Mucosa of stomach (tissue), 1 donor: Measurements from ENCODE around the gene PIAS4.

Experiments
- H3K27me3 ChIP-seq: one replicate; pipeline ENCODE4 v1.7.0; 2013; ENCODE audit warnings: mild to moderate bottlenecking, low read length; ENCODE audit not compliant: control insufficient read depth, insufficient read depth
- H3K36me3 ChIP-seq: one replicate; pipeline ENCODE4 v1.7.0; 2013; ENCODE audit warnings: low read length; ENCODE audit not compliant: control insufficient read depth, insufficient read depth
- H3K4me1 ChIP-seq: one replicate; pipeline ENCODE4 v1.7.0; 2013; ENCODE audit warnings: mild to moderate bottlenecking, low read length; ENCODE audit not compliant: control insufficient read depth, insufficient read depth
- H3K4me3 ChIP-seq: one replicate; pipeline ENCODE4 v1.7.0; 2013; ENCODE audit warnings: low read length
- H3K9ac ChIP-seq: one replicate; pipeline ENCODE4 v1.7.0; 2013; ENCODE audit warnings: mild to moderate bottlenecking, low read length, moderate library complexity
- H3K9me3 ChIP-seq: one replicate; pipeline ENCODE4 v1.7.0; 2013; ENCODE audit warnings: mild to moderate bottlenecking, low read length, moderate library complexity; ENCODE audit not compliant: control insufficient read depth
- donor health status: Pancreatic carcinoma.

PIAS4 gene

GRCh38 chr19:4035582-4035981 lies 28.0 kb downstream of the PIAS4 start:
- no peaks in the 10 kb centered on the region for H3K4me1 ChIP-seq
- H3K27me3 ChIP-seq = no peaks in the 10 kb centered on the region
- H3K9ac ChIP-seq = no peak overlapping the region
- H3K36me3 ChIP-seq = peaks cover 6% of the 10 kb centered on the region
- no peak overlapping the region for H3K4me3 ChIP-seq
- H3K9me3 ChIP-seq = no peaks in the 10 kb centered on the region

- Histone ChIP-seq H3K36me3 (peaks cover 6% of the 10 kb centered on the region), H3K9me3 (no peaks in the 10 kb centered on the region), H3K9ac (no peak overlapping the region), H3K27me3 (no peaks in the 10 kb centered on the region), H3K4me3 (no peak overlapping the region), H3K4me1 (no peaks in the 10 kb centered on the region)
These were observed 29.2 kb downstream of the PIAS4 start for GRCh38 chr19:4036576-4037300.

GRCh38 chr19:4037301-4037949 lies 29.9 kb downstream of the PIAS4 start:
- no peaks in the 10 kb centered on the region for H3K27me3 ChIP-seq
- no peak overlapping the region for H3K9ac ChIP-seq
- H3K9me3 ChIP-seq = no peaks in the 10 kb centered on the region
- no peak overlapping the region for H3K4me3 ChIP-seq
- peaks cover 6% of the 10 kb centered on the region for H3K36me3 ChIP-seq
- H3K4me1 ChIP-seq = peaks cover 4% of the 10 kb centered on the region

- H3K36me3 ChIP-seq = peaks cover 6% of the 10 kb centered on the region
- no peak overlapping the region for H3K4me3 ChIP-seq
- no peaks in the 10 kb centered on the region for H3K27me3 ChIP-seq
- no peaks in the 10 kb centered on the region for H3K9me3 ChIP-seq
- no peak overlapping the region for H3K9ac ChIP-seq
- peaks cover 10% of the 10 kb centered on the region for H3K4me1 ChIP-seq
These were observed 30.5 kb downstream of the PIAS4 start for GRCh38 chr19:4038057-4038456.

- peaks cover 6% of the 10 kb centered on the region for H3K36me3 ChIP-seq
- H3K4me3 ChIP-seq = no peak overlapping the region
- H3K4me1 ChIP-seq = peaks cover 14% of the 10 kb centered on the region
- no peaks in the 10 kb centered on the region for H3K27me3 ChIP-seq
- H3K9ac ChIP-seq = no peak overlapping the region
- no peaks in the 10 kb centered on the region for H3K9me3 ChIP-seq
These were observed 31.3 kb downstream of the PIAS4 start for GRCh38 chr19:4038661-4039423.

GRCh38 chr19:4042064-4042730 lies 34.7 kb downstream of the PIAS4 start:
- Histone ChIP-seq H3K9ac (no peak overlapping the region), H3K9me3 (no peaks in the 10 kb centered on the region), H3K27me3 (no peaks in the 10 kb centered on the region), H3K36me3 (no peaks in the 10 kb centered on the region), H3K4me1 (peaks cover 26% of the 10 kb centered on the region), H3K4me3 (no peak overlapping the region)

- H3K9me3 ChIP-seq = no peaks in the 10 kb centered on the region
- no peaks in the 10 kb centered on the region for H3K36me3 ChIP-seq
- H3K4me1 ChIP-seq = peaks cover 26% of the 10 kb centered on the region
- H3K27me3 ChIP-seq = no peaks in the 10 kb centered on the region
- H3K9ac ChIP-seq = no peak overlapping the region
- H3K4me3 ChIP-seq = no peak overlapping the region
These were observed 35.2 kb downstream of the PIAS4 start for GRCh38 chr19:4042731-4043082.

GRCh38 chr19:4043401-4043800 lies 35.9 kb downstream of the PIAS4 start:
- H3K4me3 ChIP-seq = no peak overlapping the region
- H3K27me3 ChIP-seq = no peaks in the 10 kb centered on the region
- no peaks in the 10 kb centered on the region for H3K9me3 ChIP-seq
- H3K36me3 ChIP-seq = no peaks in the 10 kb centered on the region
- H3K9ac ChIP-seq = no peak overlapping the region
- H3K4me1 ChIP-seq = peaks cover 29% of the 10 kb centered on the region

GRCh38 chr19:4043966-4044715 lies 36.6 kb downstream of the PIAS4 start:
- H3K36me3 ChIP-seq = no peaks in the 10 kb centered on the region
- H3K4me1 ChIP-seq = peaks cover 34% of the 10 kb centered on the region
- H3K9ac ChIP-seq = peak overlapping the region; percentile 45
- no peaks in the 10 kb centered on the region for H3K9me3 ChIP-seq
- no peaks in the 10 kb centered on the region for H3K27me3 ChIP-seq
- H3K4me3 ChIP-seq = no peak overlapping the region

GRCh38 chr19:4044990-4045465 lies 37.5 kb downstream of the PIAS4 start:
- H3K4me1 ChIP-seq = peaks cover 43% of the 10 kb centered on the region
- H3K4me3 ChIP-seq = no peak overlapping the region
- no peaks in the 10 kb centered on the region for H3K36me3 ChIP-seq

GRCh38 chr19:4045597-4046361 lies 38.2 kb downstream of the PIAS4 start:
- Histone ChIP-seq H3K9ac (no peak overlapping the region), H3K4me3 (no peak overlapping the region), H3K4me1 (peaks cover 48% of the 10 kb centered on the region), H3K9me3 (no peaks in the 10 kb centered on the region), H3K27me3 (no peaks in the 10 kb centered on the region), H3K36me3 (no peaks in the 10 kb centered on the region)

More at GRCh38 chr19:4044990-4045465, 37.5 kb downstream of the PIAS4 start:
- Histone ChIP-seq H3K9me3 (no peaks in the 10 kb centered on the region), H3K27me3 (no peaks in the 10 kb centered on the region), H3K9ac (no peak overlapping the region)
